Breast epithelium (tissue), 3 donors: ENCODE results near the gene GGN.

ENCODE experiments used
- CTCF ChIP-seq, 3 donors: fragments of 450-650 bp; IDR thresholded peaks; one replicate each; pipeline ENCODE4 v1.5.1; 2016 to 2017; ENCODE audit warnings: antibody characterized with exemption in 3 of 3, mild to moderate bottlenecking in 3 of 3, moderate library complexity in 3 of 3
- POLR2A ChIP-seq: fragments of 450-650 bp; IDR thresholded peaks from one replicate; pipeline ENCODE4 v1.6.1; 2016; ENCODE audit warnings: antibody characterized with exemption, mild to moderate bottlenecking, moderate library complexity
- POLR2AphosphoS5 ChIP-seq, 3 donors: sonication (generic); formaldehyde crosslinking; IDR thresholded peaks; one replicate each; pipeline ENCODE4 v1.6.1; 2017; ENCODE audit warnings: antibody characterized with exemption in 3 of 3

GRCh38 chr19:38367041-38367440, 20.8 kb downstream of the GGN start:
- no peak for TF ChIP-seq CTCF (IDR thresholded peaks at IDR 0.05)
- no peak for TF ChIP-seq POLR2A
- TF ChIP-seq POLR2AphosphoS5 (IDR thresholded peaks at IDR 0.05): no peak
